ENCODE data around the gene MYOZ2.
"Not testable (repeated sequence)": the region's sequence is repeated elsewhere in the genome, so short reads cannot be mapped to it uniquely, and the experiment has no call there.

The MYOZ2 gene

GRCh38 chr4:119128148-119128547, 7.5 kb upstream of the MYOZ2 start:
- DNase-seq (ENCODE audit: low spot score), result no peak

GRCh38 chr4:119130365-119131065, 5.1 kb upstream of the MYOZ2 start:
- DNase-seq (ENCODE audit: low spot score), result no peak

GRCh38 chr4:119131164-119131563, 4.5 kb upstream of the MYOZ2 start:
- DNase-seq (ENCODE audit: low spot score), result no peak

- DNase-seq (ENCODE audit: low spot score), result no peak
These were observed 3.3 kb upstream of the MYOZ2 start for GRCh38 chr4:119132306-119132705.

GRCh38 chr4:119136546-119136945, 914 bp downstream of the MYOZ2 start:
- DNase-seq (ENCODE audit: low spot score), result no peak

- DNase-seq (ENCODE audit: low spot score), result no peak
These were observed 2.4 kb downstream of the MYOZ2 start for GRCh38 chr4:119138046-119138445.

GRCh38 chr4:119139311-119139710, 3.7 kb downstream of the MYOZ2 start:
- DNase-seq (ENCODE audit: low spot score), result no peak

GRCh38 chr4:119139822-119140252, 4.2 kb downstream of the MYOZ2 start:
- no peak for DNase-seq (ENCODE audit: low spot score)

- DNase-seq (ENCODE audit: low spot score), result not testable (repeated sequence)
These were observed 5.7 kb downstream of the MYOZ2 start for GRCh38 chr4:119141283-119141682.

GRCh38 chr4:119142833-119143232, 7.2 kb downstream of the MYOZ2 start:
- DNase-seq (ENCODE audit: low spot score), result no peak

GRCh38 chr4:119143341-119143740, 7.7 kb downstream of the MYOZ2 start:
- DNase-seq (ENCODE audit: low spot score), result not testable (repeated sequence)

GRCh38 chr4:119149110-119149509, 13.5 kb downstream of the MYOZ2 start:
- DNase-seq (ENCODE audit: low spot score), result no peak

GRCh38 chr4:119151161-119151560, 15.5 kb downstream of the MYOZ2 start:
- no peak for DNase-seq (ENCODE audit: low spot score)

GRCh38 chr4:119152741-119153140, 17.1 kb downstream of the MYOZ2 start:
- DNase-seq (ENCODE audit: low spot score), result no peak

GRCh38 chr4:119162174-119162573, 26.5 kb downstream of the MYOZ2 start:
- no peak for DNase-seq (ENCODE audit: low spot score)

- DNase-seq (ENCODE audit: low spot score), result no peak
These were observed 30.1 kb downstream of the MYOZ2 start for GRCh38 chr4:119165767-119166166.

- DNase-seq (ENCODE audit: low spot score), result no peak
These were observed 34.6 kb downstream of the MYOZ2 start for GRCh38 chr4:119170195-119170594.

GRCh38 chr4:119172223-119172622, 36.6 kb downstream of the MYOZ2 start:
- DNase-seq (ENCODE audit: low spot score), result no peak

- not testable (repeated sequence) for DNase-seq (ENCODE audit: low spot score)
These were observed 38.2 kb downstream of the MYOZ2 start for GRCh38 chr4:119173729-119174361.

- no peak for DNase-seq (ENCODE audit: low spot score)
These were observed 43.4 kb downstream of the MYOZ2 start for GRCh38 chr4:119179011-119179410.

- DNase-seq (ENCODE audit: low spot score), result no peak
These were observed 48.5 kb downstream of the MYOZ2 start for GRCh38 chr4:119184128-119184527.

GRCh38 chr4:119189638-119190037, 54.0 kb downstream of the MYOZ2 start:
- no peak for DNase-seq (ENCODE audit: low spot score)

- no peak for DNase-seq (ENCODE audit: low spot score)
These were observed 54.7 kb downstream of the MYOZ2 start for GRCh38 chr4:119190354-119190753.

GRCh38 chr4:119191505-119191904, 55.9 kb downstream of the MYOZ2 start:
- no peak for DNase-seq (ENCODE audit: low spot score)

Measured in kidney capillary endothelial cell (primary cell).